IMR-90 (cell line): Measurements from ENCODE around the gene PHIP.

ENCODE experiments used
- CEBPB ChIP-seq: IDR thresholded peaks from 2 replicates; pipeline ENCODE4 v1.6.1; 2012; ENCODE audit warnings: low read depth, low read length, improper control_type of control experiment
- CTCF ChIP-seq: conservative IDR thresholded peaks from 2 replicates; pipeline ENCODE4 v1.5.1; 2012; ENCODE audit warnings: mild to moderate bottlenecking, low read depth, low read length, improper control_type of control experiment
- FOS ChIP-seq: fragments of 150-350 bp; IDR thresholded peaks from 2 replicates; pipeline ENCODE4 v1.6.1; 2016; ENCODE audit warnings: low read depth, low read length
- MAFK ChIP-seq: IDR thresholded peaks from 2 replicates; pipeline ENCODE4 v1.6.1; 2012; ENCODE audit warnings: low read depth, low read length, improper control_type of control experiment
- MAZ ChIP-seq: IDR thresholded peaks from 2 replicates; pipeline ENCODE4 v1.6.1; 2012; ENCODE audit warnings: low read depth, mild to moderate bottlenecking, low read length, improper control_type of control experiment, moderate library complexity, borderline replicate concordance
- POLR2A ChIP-seq: IDR thresholded peaks from 2 replicates; pipeline ENCODE4 v1.6.1; 2012; ENCODE audit warnings: mild to moderate bottlenecking, low read depth, low read length
- RAD21 ChIP-seq: IDR thresholded peaks from 2 replicates; pipeline ENCODE4 v1.6.1; 2012; ENCODE audit warnings: low read length, improper control_type of control experiment
- RCOR1 ChIP-seq: IDR thresholded peaks from 2 replicates; pipeline ENCODE4 v1.6.1; 2012; ENCODE audit warnings: mild to moderate bottlenecking, low read length, improper control_type of control experiment; ENCODE audit not compliant: insufficient replicate concordance
- RFX5 ChIP-seq: IDR thresholded peaks from 2 replicates; pipeline ENCODE4 v1.8.0; 2012; ENCODE audit warnings: low read depth, mild to moderate bottlenecking, low read length, moderate library complexity
- USF2 ChIP-seq: fragments of 150-350 bp; IDR thresholded peaks from 2 replicates; pipeline ENCODE4 v1.6.1; 2017; ENCODE audit warnings: mild to moderate bottlenecking, antibody characterized with exemption, low read length, low read depth

GRCh38 chr6:79030511-79030910 lies 47.5 kb downstream of the PHIP start:
- TF ChIP-seq CTCF (no peak), POLR2A (no peak), USF2 (no peak), MAFK (no peak), FOS (no peak), RAD21 (no peak), RFX5 (no peak), RCOR1 (no peak), CEBPB (no peak), MAZ (no peak)
